ENCODE results near the gene GOLGA5. TPM values are rescaled to one million over a fixed set of nuclear protein-coding genes. Genes with fewer than 3 reads are reported as not detected.

The GOLGA5 gene
- total RNA-seq, 1 donor from 2014 or later, result 31.9 TPM

DNA sequence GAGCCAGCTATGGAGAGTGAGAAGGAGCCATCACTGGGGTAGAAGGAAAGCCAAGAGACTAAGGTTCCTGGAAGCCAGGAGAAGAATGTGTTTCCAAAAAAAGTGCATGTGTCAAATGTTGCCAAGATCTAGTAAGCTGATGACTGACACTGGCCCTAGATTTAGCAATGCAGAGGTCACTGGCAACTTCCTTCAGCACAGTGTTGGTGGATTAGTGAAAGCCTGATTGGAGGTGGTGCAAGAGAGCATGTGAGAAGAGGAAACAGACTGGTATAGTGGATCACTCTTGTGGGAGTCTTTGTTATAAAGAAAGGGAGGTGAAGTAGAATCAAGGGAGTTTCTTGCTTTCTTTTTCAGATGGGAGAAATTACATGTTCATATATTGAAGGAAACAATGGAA, 94.8 kb downstream of the GOLGA5 start:
- no peak for TF ChIP-seq CTCF (IDR thresholded peaks at IDR 0.05)
- H3K27ac ChIP-seq, result no peak overlapping the region
- H3K27me3 ChIP-seq (ENCODE audit: low read depth), result peaks cover 12% of the 10 kb centered on the region
- peaks cover 9% of the 10 kb centered on the region for H3K9me3 ChIP-seq
- H3K36me3 ChIP-seq, result no peaks in the 10 kb centered on the region
- H3K4me3 ChIP-seq, result no peak overlapping the region
- intact Hi-C loops (cut with DNase I), result no loop called here
- ATAC-seq (peak; percentile 68 to 71), DNase-seq (no peak)
- no peaks in the 10 kb centered on the region for H3K4me1 ChIP-seq

Other genes with a start within 250 kb of the GOLGA5 start
- 158 TPM for gene LGMN, start 45.7 kb upstream of the GOLGA5 start, total RNA-seq
- gene CHGA, start 128.8 kb downstream of the GOLGA5 start, total RNA-seq, result 0.71 TPM